ENCODE measurements around the gene TM9SF4. TPM values are rescaled to one million over a fixed set of nuclear protein-coding genes. Genes with fewer than 3 reads are reported as not detected.

The TM9SF4 gene
- total and polyA plus RNA-seq, 2 of the 8 experiments (the other 6 are each of a cell fraction or from before 2014, with no cell fraction given) = 38.4 to 68.7 TPM

DNA sequence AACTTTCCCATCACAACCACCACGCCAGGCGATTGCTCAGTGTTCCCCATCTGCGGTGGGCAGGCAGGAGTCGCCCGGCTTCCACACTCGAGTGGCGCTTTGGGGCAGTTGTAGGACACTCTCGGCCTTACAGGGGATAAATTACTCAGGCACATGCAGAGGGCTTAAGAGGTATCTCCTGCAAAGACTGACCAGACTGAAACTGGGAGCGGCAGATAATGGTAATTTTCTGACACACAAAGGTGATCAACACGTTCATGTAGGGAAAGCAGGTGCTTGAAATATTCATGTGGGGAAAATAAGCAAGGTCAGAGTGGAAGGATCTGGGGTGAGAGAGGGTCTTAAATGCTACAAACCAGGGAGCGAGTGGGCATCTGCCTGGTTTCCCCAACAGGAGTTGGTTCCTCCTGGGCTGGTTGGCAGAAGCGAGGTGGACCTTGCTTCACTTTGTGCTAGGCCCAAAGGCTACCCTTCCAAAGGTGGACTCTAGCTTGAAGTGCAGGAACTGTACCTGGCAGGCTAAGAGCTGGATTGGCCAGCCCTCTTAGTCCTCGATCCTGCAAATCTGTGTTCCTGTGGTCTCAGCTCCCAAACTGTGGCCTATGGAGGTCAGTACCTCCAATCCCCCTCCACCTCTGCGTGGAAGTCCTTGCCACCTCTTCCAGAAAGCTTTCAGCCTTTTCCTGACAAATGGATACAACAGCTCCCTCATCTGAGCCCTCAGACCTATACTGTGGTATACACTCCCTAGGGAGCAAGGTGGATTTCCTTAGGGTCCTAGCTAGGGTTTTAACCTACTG, 81.3 kb downstream of the TM9SF4 start (continued):
- TF ChIP-seq POLR2A (IDR thresholded peaks at IDR 0.05; ENCODE audit: control extremely low read depth in 1 of 2, low read depth in 2 of 2, low read length in 2 of 2) = peak; percentile 41 to 53
- 0 out of 2 replicates have a peak, but pooled peaks have one; percentile 52 for TF ChIP-seq POLR2AphosphoS5 (IDR thresholded peaks at IDR 0.05; ENCODE audit: low read depth, low read length)
- TF ChIP-seq CREB1 (IDR thresholded peaks at IDR 0.05) = no peak
- TF ChIP-seq, protein P1, sequence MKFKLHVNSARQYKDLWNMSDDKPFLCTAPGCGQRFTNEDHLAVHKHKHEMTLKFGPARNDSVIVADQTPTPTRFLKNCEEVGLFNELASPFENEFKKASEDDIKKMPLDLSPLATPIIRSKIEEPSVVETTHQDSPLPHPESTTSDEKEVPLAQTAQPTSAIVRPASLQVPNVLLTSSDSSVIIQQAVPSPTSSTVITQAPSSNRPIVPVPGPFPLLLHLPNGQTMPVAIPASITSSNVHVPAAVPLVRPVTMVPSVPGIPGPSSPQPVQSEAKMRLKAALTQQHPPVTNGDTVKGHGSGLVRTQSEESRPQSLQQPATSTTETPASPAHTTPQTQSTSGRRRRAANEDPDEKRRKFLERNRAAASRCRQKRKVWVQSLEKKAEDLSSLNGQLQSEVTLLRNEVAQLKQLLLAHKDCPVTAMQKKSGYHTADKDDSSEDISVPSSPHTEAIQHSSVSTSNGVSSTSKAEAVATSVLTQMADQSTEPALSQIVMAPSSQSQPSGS (IDR thresholded peaks at IDR 0.05; ENCODE audit: low read length) = no peak
- TF ChIP-seq TCF12 (IDR thresholded peaks at IDR 0.05; ENCODE audit: low read depth, low read length) = no peak

Measured in H1 (cell line).